Transverse colon (tissue), 4 donors: Measurements from ENCODE around the gene CBFA2T2. TPM values are rescaled to one million over a fixed set of nuclear protein-coding genes. Genes with fewer than 3 reads are reported as not detected.

ENCODE experiments used
- DNase-seq: peaks from one replicate; pipeline ENCODE4 v3.0.0-alpha.2; 2019
- H3K27ac ChIP-seq, 4 donors: fragments of 200-600 bp; sonication (generic); 2 replicates each; pipeline ENCODE4 v1.5.1; 2016 to 2018; ENCODE audit warnings: inconsistent platforms in 4 of 4
- H3K27me3 ChIP-seq: fragments of 200-600 bp; sonication (generic); 2 replicates; pipeline ENCODE4 v1.5.1; 2017; ENCODE audit warnings: inconsistent platforms
- H3K36me3 ChIP-seq, 4 donors: fragments of 200-600 bp; sonication (generic); 2 replicates each; pipeline ENCODE4 v1.5.1; 2017 to 2019; ENCODE audit warnings: inconsistent platforms in 4 of 4
- H3K4me1 ChIP-seq, 4 donors: fragments of 200-600 bp; sonication (generic); 2 replicates each; pipeline ENCODE4 v1.5.1; 2017 to 2020; ENCODE audit warnings: inconsistent platforms in 4 of 4
- H3K4me3 ChIP-seq, 4 donors: fragments of 200-600 bp; sonication (generic); 1 replicate in 1 of 4; 2 replicates in 3 of 4; pipeline versions ENCODE4 v1.5.1 to v1.6.1; 2017 to 2019; ENCODE audit warnings: inconsistent platforms in 4 of 4
- H3K9me3 ChIP-seq, 2 donors: fragments of 200-600 bp; sonication (generic); 2 replicates each; pipeline ENCODE4 v1.5.1; 2017 to 2019; ENCODE audit warnings: inconsistent platforms in 2 of 2
- CTCF ChIP-seq, 5 experiments: fragments of 200-600 bp in 3 of 5; fragments of 450-650 bp in 2 of 5; sonication (generic) in 3 of 5; IDR thresholded peaks; 1 replicate in 2 of 5; 2 replicates in 3 of 5; pipeline ENCODE4 v1.5.1; 2016 to 2017; ENCODE audit warnings: antibody characterized with exemption in 5 of 5, inconsistent platforms in 3 of 5, mild to moderate bottlenecking in 2 of 5, moderate library complexity in 1 of 5
- EP300 ChIP-seq: sonication (generic); formaldehyde crosslinking; IDR thresholded peaks from one replicate; pipeline ENCODE4 v1.6.1; 2017; ENCODE audit warnings: antibody characterized with exemption, low read depth
- POLR2A ChIP-seq: fragments of 450-650 bp; IDR thresholded peaks from one replicate; pipeline ENCODE4 v1.6.1; 2016; ENCODE audit warnings: antibody characterized with exemption, mild to moderate bottlenecking, moderate library complexity
- POLR2AphosphoS5 ChIP-seq, 3 donors: sonication (generic); formaldehyde crosslinking; IDR thresholded peaks; one replicate each; pipeline ENCODE4 v1.6.1; 2016; ENCODE audit warnings: antibody characterized with exemption in 3 of 3
- WGBS, 2 donors: methylation state at CpG; one replicate each; pipeline ENCODE4 v1.1.5; 2018; ENCODE audit warnings: low coverage in 1 of 2; 5-methylcytosine and 5-hydroxymethylcytosine counted together
- in situ Hi-C, 4 donors: fragments of 200-750 bp; cut with MboI; loops; one replicate each; pipeline versions ENCODE4 v1.15.0 to v1.15.1; 2017; ENCODE audit warnings: low sequenced_read_pairs in 3 of 4, low pct_ligation_motif_present in 1 of 4, low pct_unique_long_range_greater_than_20kb in 1 of 4
- intact Hi-C: fragments of 100-400 bp; cut with DNase I; formaldehyde crosslinking; loops from one replicate; pipeline ENCODE4 v1.15.1; 2023; ENCODE audit warnings: low total_unique reads
- total RNA-seq, 4 donors: library from RNA; depleted of rRNA; stranded (reverse); fragments of >200 nt; gene quantifications; one replicate each; pipeline ENCODE4 v1.1.0, GENCODE V29; 2016

CBFA2T2 gene
- total RNA-seq, 4 donors from 2014 or later = 35.8 to 62.3 (median 46.6) TPM

GRCh38 chr20:33659341-33660034 lies 169.6 kb downstream of the CBFA2T2 start:
- WGBS, 2 donors = 96% methylated on average over 22 of the region's 32 CpGs; no CpG with 5 or more reads in 1 of the 2 donors
- TF ChIP-seq POLR2A = no peak
- no peak for TF ChIP-seq EP300
- no peak for TF ChIP-seq CTCF (IDR thresholded peaks at IDR 0.05)
- no peak for TF ChIP-seq POLR2AphosphoS5 (IDR thresholded peaks at IDR 0.05)

GRCh38 chr20:33660035-33660684 lies 170.3 kb downstream of the CBFA2T2 start:
- in situ Hi-C loops = no loop called here
- WGBS, 2 donors = 96% methylated on average over 19 of the region's 21 CpGs; no CpG with 5 or more reads in 1 of the 2 donors

More at GRCh38 chr20:33659341-33660034, 169.6 kb downstream of the CBFA2T2 start:
- Histone ChIP-seq H3K4me1 (peaks cover 8 to 20% (median 17%) of the 10 kb centered on the region in 4 donors), H3K4me3 (no peak overlapping the region), H3K9me3 (no peaks in the 10 kb centered on the region), H3K27me3 (no peaks in the 10 kb centered on the region), H3K27ac (no peak overlapping the region), H3K36me3 (peaks cover 0 to 4% (median 1%) of the 10 kb centered on the region in 4 donors)
- DNase-seq = no peak
- in situ Hi-C loops (loop anchor here in 2 of 4 donors (10.0 kb wide), 2 partner anchors 195 to 205 kb away; no protein-coding TSS in a partner anchor), intact Hi-C loops (no loop called here)

GRCh38 chr20:33660685-33661058 lies 170.8 kb downstream of the CBFA2T2 start:
- no peaks in the 10 kb centered on the region for H3K9me3 ChIP-seq
- 94% methylated on average over 7 of the region's 7 CpGs; no CpG with 5 or more reads in 1 of the 2 donors for WGBS, 2 donors
- intact Hi-C loops = no loop called here
- in situ Hi-C loops = no loop called here
- H3K36me3 ChIP-seq = peaks cover 0 to 4% (median 1%) of the 10 kb centered on the region in 4 donors
- no peak overlapping the region for H3K4me3 ChIP-seq
- TF ChIP-seq POLR2A (no peak), POLR2AphosphoS5 (IDR thresholded peaks at IDR 0.05) (no peak), EP300 (no peak)
- H3K4me1 ChIP-seq = peaks cover 5 to 18% (median 14%) of the 10 kb centered on the region in 4 donors
- H3K27me3 ChIP-seq = no peaks in the 10 kb centered on the region
- DNase-seq = no peak
- H3K27ac ChIP-seq = no peak overlapping the region

More at GRCh38 chr20:33660035-33660684, 170.3 kb downstream of the CBFA2T2 start:
- Histone ChIP-seq H3K4me1 (peaks cover 5 to 17% (median 13%) of the 10 kb centered on the region in 4 donors), H3K27me3 (no peaks in the 10 kb centered on the region), H3K27ac (no peak overlapping the region), H3K36me3 (peaks cover 0 to 4% (median 1%) of the 10 kb centered on the region in 4 donors), H3K4me3 (no peak overlapping the region), H3K9me3 (no peaks in the 10 kb centered on the region)
- DNase-seq = no peak
- intact Hi-C loops = no loop called here
- TF ChIP-seq POLR2A (no peak), POLR2AphosphoS5 (IDR thresholded peaks at IDR 0.05) (no peak), CTCF (IDR thresholded peaks at IDR 0.05) (no peak), EP300 (no peak)

- in situ Hi-C loops = no loop called here
- peak within 1 kb of the TSS; percentile 87 to 90 (median 89) for H3K27ac ChIP-seq
- H3K9me3 ChIP-seq = no peaks in the 10 kb centered on the region
- H3K36me3 ChIP-seq = peaks cover 0 to 4% (median 1%) of the 10 kb centered on the region in 4 donors
- 94% methylated on average over 10 of the region's 10 CpGs; no CpG with 5 or more reads in 1 of the 2 donors for WGBS, 2 donors
- H3K4me3 ChIP-seq = peak within 1 kb of the TSS; percentile 32 to 71 (median 52)
- no peaks in the 10 kb centered on the region for H3K27me3 ChIP-seq
- TF ChIP-seq POLR2A (no peak), POLR2AphosphoS5 (IDR thresholded peaks at IDR 0.05) (no peak), CTCF (IDR thresholded peaks at IDR 0.05) (no peak), EP300 (no peak)
- intact Hi-C loops = loop anchor here (2.0 kb wide), 1 partner anchor 59 kb away; the partner anchor contains the start of gene PXMP4
- DNase-seq = no peak
- H3K4me1 ChIP-seq = peaks cover 13 to 28% (median 24%) of the 10 kb centered on the region in 4 donors
Measured at GRCh38 chr20:33662172-33662571, 172.3 kb downstream of the CBFA2T2 start, which contains the start of gene C20orf144. Gene C20orf144, plus strand, starts transcription at chr20:33662327. Its CDS starts 19 bp downstream, at chr20:33662346.
